ENCODE results near the gene PABPN1L. TPM values are rescaled to one million over a fixed set of nuclear protein-coding genes. Genes with fewer than 3 reads are reported as not detected.

PABPN1L gene
- total and polyA plus RNA-seq, 9 of the 15 experiments (the other 6 are each of a cell fraction or from before 2014, with no cell fraction given): 0.11 to 0.32 TPM; not detected in 7

DNA sequence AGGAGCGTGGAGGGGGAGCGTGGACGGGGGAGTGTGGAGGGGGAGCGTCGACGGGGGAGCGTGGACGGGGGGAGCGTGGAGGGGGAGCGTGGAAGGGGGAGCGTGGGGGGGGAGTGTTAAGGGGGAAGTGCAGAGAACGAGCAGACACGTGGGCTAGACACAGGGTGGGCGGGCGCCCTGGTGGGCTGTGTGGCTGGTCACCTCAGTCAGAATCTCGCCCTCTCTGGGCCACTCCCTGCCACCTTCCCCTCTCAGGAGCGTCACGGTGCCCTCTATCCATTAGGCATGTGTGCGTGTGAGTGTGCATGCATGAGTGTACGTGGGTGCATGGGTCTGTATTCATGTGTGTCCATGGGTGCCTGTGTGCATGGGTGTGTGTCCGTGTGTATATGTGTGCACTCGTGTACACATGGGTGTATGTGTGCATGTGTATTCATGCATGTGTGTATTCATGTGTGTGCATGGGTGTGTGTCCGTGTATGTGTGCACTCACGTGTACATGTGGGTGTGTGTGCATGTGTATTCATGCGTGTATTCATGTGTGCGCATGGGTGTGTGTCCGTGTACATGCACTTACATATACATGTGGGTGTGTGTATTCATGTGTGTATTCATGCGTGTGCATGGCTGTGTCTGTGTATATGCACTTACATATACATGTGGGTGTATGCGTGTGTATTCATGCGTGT is 49.3 kb upstream of the PABPN1L start:
- H3K9me1 ChIP-seq (ENCODE audit: control insufficient read depth, insufficient read depth, low read length): peaks cover 4% of the 10 kb centered on the region
- H3K4me2 ChIP-seq (ENCODE audit: insufficient read depth, low read length): no peak overlapping the region
- intact Hi-C loops (cut with micrococcal nuclease) (no loop called here), in situ Hi-C loops (cut with MboI) (no loop called here)
- ATAC-seq (no peak), FAIRE-seq (peak; percentile 55), DNase-seq (ENCODE audit: extremely low read depth in 1 of 4, low spot score in 3 of 4) (no peak)
- peaks cover 93% of the 10 kb centered on the region for H3K79me2 ChIP-seq (ENCODE audit: control insufficient read depth, insufficient read depth, low read length)
- H3K9ac ChIP-seq (ENCODE audit: insufficient read depth in 1 of 2, low read depth in 2 of 2, low read length in 2 of 2): no peak overlapping the region
- no peak overlapping the region for H3K4me3 ChIP-seq
- POLR2A ChIA-PET: no interaction called here
- no peak overlapping the region for H3K27ac ChIP-seq (ENCODE audit: extremely low read depth, low read depth, low read length)
- peaks cover 0 to 43% of the 10 kb centered on the region in 2 experiments; a peak in 3 of 5 replicates for H3K4me1 ChIP-seq (replicated peaks in 1 of 2; ENCODE audit: control insufficient read depth in 2 of 2, insufficient read depth in 2 of 2, low read length in 2 of 2)
- no TSS peak for BruUV-seq (replicated peaks)
- 94% methylated on average over 14 of the region's 30 CpGs for WGBS (ENCODE audit: insufficient coverage, low coverage, missing lambda C conversion rate)
- H3K36me3 ChIP-seq (ENCODE audit: control insufficient read depth, insufficient read depth, low read length): peaks cover 89% of the 10 kb centered on the region
- CTCF ChIA-PET (ENCODE audit: low intra/inter-chr PET ratio): no interaction called here
- peaks cover 33% of the 10 kb centered on the region for H4K20me1 ChIP-seq (replicated peaks; ENCODE audit: control insufficient read depth, insufficient read depth, low read length)
- no peak overlapping the region for H2AFZ ChIP-seq (ENCODE audit: low read depth, low read length)
- H3K27me3 ChIP-seq (ENCODE audit: control insufficient read depth in 2 of 2, insufficient read depth in 2 of 2, low read length in 2 of 2): no peaks in the 10 kb centered on the region
- no peaks in the 10 kb centered on the region for H3K9me3 ChIP-seq (replicated peaks; ENCODE audit: control insufficient read depth, insufficient read depth, low read depth, low read length)
- TF ChIP-seq POLR2B (IDR thresholded peaks at IDR 0.05; ENCODE audit: low read depth, partially characterized antibody) (peak; percentile 45), HMG20A (CRISPR knock-in tag; conservative IDR thresholded peaks at IDR 0.05) (no peak), MEF2D (tag; conservative IDR thresholded peaks at IDR 0.05; ENCODE audit: low read depth) (no peak), SMAD4 (CRISPR knock-in tag; conservative IDR thresholded peaks at IDR 0.05) (no peak), CCAR2 (IDR thresholded peaks at IDR 0.05; ENCODE audit: low read depth, low read length) (peak; percentile 92; the same call in 1 of the 2 replicates), RAD21 (CRISPR knock-in tag; conservative IDR thresholded peaks at IDR 0.05 in 1 of 2, IDR thresholded peaks at IDR 0.05 in 1 of 2) (no peak), ZNF699 (CRISPR knock-in tag; IDR thresholded peaks at IDR 0.05; ENCODE audit: insufficient replicate concordance) (no peak), POLR2A (conservative IDR thresholded peaks at IDR 0.05) (peak; percentile 53; the same call in 1 of the 2 replicates), HDAC1 (IDR thresholded peaks at IDR 0.05) (no peak), JUN (IDR thresholded peaks at IDR 0.05; ENCODE audit: borderline replicate concordance, low read depth, low read length) (no peak), JUN (CRISPR knock-in tag; IDR thresholded peaks at IDR 0.05; ENCODE audit: borderline replicate concordance) (no peak), SNIP1 (IDR thresholded peaks at IDR 0.05; ENCODE audit: low read depth) (no peak), ZNF174 (CRISPR knock-in tag; IDR thresholded peaks at IDR 0.05) (no peak), NFRKB (IDR thresholded peaks at IDR 0.05; ENCODE audit: low read depth) (0 out of 2 replicates have a peak, but pooled peaks have one; percentile 46), ZNF764 (CRISPR knock-in tag; IDR thresholded peaks at IDR 0.05; ENCODE audit: low read depth) (no peak), KDM1A (IDR thresholded peaks at IDR 0.05) (peak in 1 of 2 experiments; percentile 94; a peak in 2 of 4 replicates), RB1 (IDR thresholded peaks at IDR 0.05; ENCODE audit: low read depth) (no peak), PHF20 (IDR thresholded peaks at IDR 0.05; ENCODE audit: partially characterized antibody) (peak; percentile 56), SREBF1 (IDR thresholded peaks at IDR 0.05; ENCODE audit: borderline replicate concordance, low read depth, low read length) (no peak), THAP12 (CRISPR knock-in tag; IDR thresholded peaks at IDR 0.05) (peak; percentile 52; the same call in 1 of the 2 replicates)
- TF ChIP-seq, protein P1, sequence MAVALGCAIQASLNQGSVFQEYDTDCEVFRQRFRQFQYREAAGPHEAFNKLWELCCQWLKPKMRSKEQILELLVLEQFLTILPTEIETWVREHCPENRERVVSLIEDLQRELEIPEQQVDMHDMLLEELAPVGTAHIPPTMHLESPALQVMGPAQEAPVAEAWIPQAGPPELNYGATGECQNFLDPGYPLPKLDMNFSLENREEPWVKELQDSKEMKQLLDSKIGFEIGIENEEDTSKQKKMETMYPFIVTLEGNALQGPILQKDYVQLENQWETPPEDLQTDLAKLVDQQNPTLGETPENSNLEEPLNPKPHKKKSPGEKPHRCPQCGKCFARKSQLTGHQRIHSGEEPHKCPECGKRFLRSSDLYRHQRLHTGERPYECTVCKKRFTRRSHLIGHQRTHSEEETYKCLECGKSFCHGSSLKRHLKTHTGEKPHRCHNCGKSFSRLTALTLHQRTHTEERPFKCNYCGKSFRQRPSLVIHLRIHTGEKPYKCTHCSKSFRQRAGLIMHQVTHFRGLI (CRISPR knock-in tag; IDR thresholded peaks at IDR 0.05): no peak

All from K562 (cell line).